ENCODE measurements around the gene SELENOS.

The SELENOS gene

GRCh38 chr15:101307048-101307896 lies 30.0 kb upstream of the SELENOS start:
- no peaks in the 10 kb centered on the region for H3K36me3 ChIP-seq (replicated peaks; ENCODE audit: insufficient read depth, low read length)
- no peak overlapping the region for H3K4me2 ChIP-seq (ENCODE audit: low read depth, low read length)
- no peaks in the 10 kb centered on the region for H3K79me2 ChIP-seq (ENCODE audit: low read length)
- TF ChIP-seq CTCF (IDR thresholded peaks at IDR 0.05; ENCODE audit: low read length) = no peak
- no peak for TF ChIP-seq EZH2 (optimal IDR thresholded peaks at IDR 0.05; ENCODE audit: low read depth, low read length)
- no peak for TF ChIP-seq EZH2phosphoT487 (IDR thresholded peaks at IDR 0.05; ENCODE audit: low read length)
- H3K9ac ChIP-seq (ENCODE audit: low read length) = no peak overlapping the region
- no peaks in the 10 kb centered on the region for H3K4me1 ChIP-seq (ENCODE audit: low read length)
- H4K20me1 ChIP-seq (ENCODE audit: insufficient read depth, low read length) = no peaks in the 10 kb centered on the region
- DNase-seq = peak; percentile 45
- no peak overlapping the region for H3K27ac ChIP-seq (ENCODE audit: low read length)
- no peaks in the 10 kb centered on the region for H3K9me3 ChIP-seq (replicated peaks; ENCODE audit: insufficient read depth, low read length)
- H3K4me3 ChIP-seq (ENCODE audit: low read length) = no peak overlapping the region
- no peaks in the 10 kb centered on the region for H3F3A ChIP-seq (ENCODE audit: insufficient read depth, low read length)
- H3K27me3 ChIP-seq (replicated peaks; ENCODE audit: insufficient read depth, low read length) = no peaks in the 10 kb centered on the region
- no peak overlapping the region for H2AFZ ChIP-seq (ENCODE audit: low read length)
- no peaks in the 10 kb centered on the region for H3K9me2 ChIP-seq (replicated peaks; ENCODE audit: insufficient read depth, low read length)

GRCh38 chr15:101306341-101307047 lies 29.2 kb upstream of the SELENOS start:
- no peak for TF ChIP-seq CTCF (IDR thresholded peaks at IDR 0.05; ENCODE audit: low read length)
- no peak for TF ChIP-seq EZH2 (optimal IDR thresholded peaks at IDR 0.05; ENCODE audit: low read depth, low read length)
- TF ChIP-seq EZH2phosphoT487 (IDR thresholded peaks at IDR 0.05; ENCODE audit: low read length) = no peak
- Histone ChIP-seq H4K20me1 (ENCODE audit: insufficient read depth, low read length) (no peaks in the 10 kb centered on the region), H3F3A (ENCODE audit: insufficient read depth, low read length) (no peaks in the 10 kb centered on the region), H3K4me2 (ENCODE audit: low read depth, low read length) (no peak overlapping the region), H3K4me1 (ENCODE audit: low read length) (no peaks in the 10 kb centered on the region), H3K27ac (ENCODE audit: low read length) (no peak overlapping the region), H2AFZ (ENCODE audit: low read length) (no peak overlapping the region), H3K79me2 (ENCODE audit: low read length) (no peaks in the 10 kb centered on the region), H3K4me3 (ENCODE audit: low read length) (no peak overlapping the region), H3K9ac (ENCODE audit: low read length) (no peak overlapping the region), H3K9me2 (replicated peaks; ENCODE audit: insufficient read depth, low read length) (no peaks in the 10 kb centered on the region), H3K27me3 (replicated peaks; ENCODE audit: insufficient read depth, low read length) (no peaks in the 10 kb centered on the region), H3K36me3 (replicated peaks; ENCODE audit: insufficient read depth, low read length) (no peaks in the 10 kb centered on the region), H3K9me3 (replicated peaks; ENCODE audit: insufficient read depth, low read length) (no peaks in the 10 kb centered on the region)
- DNase-seq = no peak

DNA sequence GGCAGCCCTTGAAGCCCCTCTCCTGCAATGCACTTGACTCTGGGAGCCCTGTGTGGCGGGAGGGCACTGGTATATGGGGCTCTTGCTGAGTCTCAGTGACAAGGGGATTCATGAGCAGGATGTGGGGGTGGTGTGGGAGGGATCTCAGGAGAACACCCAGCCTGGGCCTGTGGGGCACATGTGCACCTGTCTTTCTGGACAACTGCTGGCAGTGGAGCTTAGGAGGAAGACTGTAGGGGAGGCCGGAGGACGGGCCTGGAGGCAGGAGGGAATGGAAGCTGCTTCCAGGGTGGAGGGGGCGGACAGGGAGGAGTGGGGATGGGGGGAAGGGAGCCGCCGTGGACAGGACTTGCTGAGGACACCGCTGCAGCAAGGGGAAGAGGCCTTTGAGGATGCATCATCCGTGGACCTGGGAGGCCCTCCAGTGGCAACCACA lies 28.6 kb upstream of the SELENOS start:
- Histone ChIP-seq H3K4me1 (ENCODE audit: low read length) (no peaks in the 10 kb centered on the region), H3K9ac (ENCODE audit: low read length) (no peak overlapping the region), H3K79me2 (ENCODE audit: low read length) (no peaks in the 10 kb centered on the region), H3K4me2 (ENCODE audit: low read depth, low read length) (no peak overlapping the region), H4K20me1 (ENCODE audit: insufficient read depth, low read length) (no peaks in the 10 kb centered on the region), H2AFZ (ENCODE audit: low read length) (no peak overlapping the region), H3K36me3 (replicated peaks; ENCODE audit: insufficient read depth, low read length) (no peaks in the 10 kb centered on the region), H3K27ac (ENCODE audit: low read length) (no peak overlapping the region), H3F3A (ENCODE audit: insufficient read depth, low read length) (no peaks in the 10 kb centered on the region), H3K9me3 (replicated peaks; ENCODE audit: insufficient read depth, low read length) (no peaks in the 10 kb centered on the region), H3K27me3 (replicated peaks; ENCODE audit: insufficient read depth, low read length) (no peaks in the 10 kb centered on the region), H3K4me3 (ENCODE audit: low read length) (no peak overlapping the region), H3K9me2 (replicated peaks; ENCODE audit: insufficient read depth, low read length) (no peaks in the 10 kb centered on the region)
- DNase-seq = no peak
- no peak for TF ChIP-seq CTCF (IDR thresholded peaks at IDR 0.05; ENCODE audit: low read length)
- TF ChIP-seq EZH2 (optimal IDR thresholded peaks at IDR 0.05; ENCODE audit: low read depth, low read length) = no peak
- TF ChIP-seq EZH2phosphoT487 (IDR thresholded peaks at IDR 0.05; ENCODE audit: low read length) = no peak
